H1 (cell line): Measurements from ENCODE around the gene MBOAT2. TPM values are rescaled to one million over a fixed set of nuclear protein-coding genes. Genes with fewer than 3 reads are reported as not detected.

ENCODE experiments used
- PHF8 ChIP-seq: fragments of 200-600 bp; sonication (generic); conservative IDR thresholded peaks from 2 replicates; pipeline ENCODE4 v1.7.1; 2012; ENCODE audit warnings: low read depth, mild to moderate bottlenecking, inconsistent platforms, low read length, moderate library complexity
- polyA plus RNA-seq, 7 experiments: library from polyadenylated mRNA; depleted of rRNA in 3 of 7; stranded (reverse) in 5 of 7; unstranded in 2 of 7; fragments of >200 nt in 5 of 7; fragments of 200-250 nt in 2 of 7; gene quantifications; 1 replicate in 5 of 7; 2 replicates in 1 of 7; 4 replicates in 1 of 7; pipeline versions ENCODE4 v1.2.1 to v1.2.3, GENCODE V29; 2011 to 2013; ENCODE audit warnings: missing spikeins in 2 of 7, mixed read lengths in 2 of 7
- total RNA-seq: library from RNA; stranded (reverse); fragmentation: NEBNext Ultra II Directional; extraction: Animal tissue kit (Norgen Biotek cat#: 25700); gene quantifications from 2 replicates; pipeline ENCODE4 v1.2.1, GENCODE V29; 2021

The MBOAT2 gene
- total and polyA plus RNA-seq, 2 of the 8 experiments (the other 6 are each of a cell fraction or from before 2014, with no cell fraction given), result 11.2 to 23.4 TPM

DNA sequence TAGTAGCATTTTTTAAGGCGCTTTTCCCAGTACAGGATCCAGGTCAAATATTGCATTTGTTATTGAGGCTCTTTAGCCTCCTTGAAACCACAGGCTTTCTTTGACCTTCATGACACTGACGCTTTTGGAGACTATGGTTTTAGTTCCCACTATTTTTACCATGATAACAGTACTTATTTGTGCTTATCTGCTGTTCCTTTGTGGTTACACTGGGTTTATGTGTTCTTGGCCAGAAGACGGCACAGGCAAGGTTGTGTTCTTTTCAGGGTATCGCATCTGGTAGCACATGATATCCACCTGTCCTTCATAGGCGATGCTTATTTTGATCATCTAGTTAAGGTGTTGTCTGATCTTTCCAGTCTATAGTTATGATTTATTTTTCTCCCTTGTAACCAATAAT lies 16.8 kb upstream of the MBOAT2 start (continued):
- no peak for TF ChIP-seq PHF8
- TF ChIP-seq, all 59 proteins: peak for 0
